SK-N-MC (cell line): ENCODE measurements around the gene MARCHF6.

ENCODE experiments used
- EZH2 ChIP-seq: fragments of 200-600 bp; sonication (generic); IDR thresholded peaks from one replicate; pipeline ENCODE4 v1.6.1; 2017; ENCODE audit warnings: antibody characterized with exemption
- FOXP2 ChIP-seq: optimal IDR thresholded peaks from 2 replicates; pipeline ENCODE3; 2011; ENCODE audit warnings: mild to moderate bottlenecking, moderate library complexity; ENCODE audit not compliant: insufficient read depth; ENCODE audit errors: extremely low read length, control extremely low read depth
- POLR2AphosphoS5 ChIP-seq: IDR thresholded peaks from 2 replicates; pipeline ENCODE4 v1.6.1; 2012; ENCODE audit warnings: mild to moderate bottlenecking, low read depth, low read length, borderline replicate concordance

DNA sequence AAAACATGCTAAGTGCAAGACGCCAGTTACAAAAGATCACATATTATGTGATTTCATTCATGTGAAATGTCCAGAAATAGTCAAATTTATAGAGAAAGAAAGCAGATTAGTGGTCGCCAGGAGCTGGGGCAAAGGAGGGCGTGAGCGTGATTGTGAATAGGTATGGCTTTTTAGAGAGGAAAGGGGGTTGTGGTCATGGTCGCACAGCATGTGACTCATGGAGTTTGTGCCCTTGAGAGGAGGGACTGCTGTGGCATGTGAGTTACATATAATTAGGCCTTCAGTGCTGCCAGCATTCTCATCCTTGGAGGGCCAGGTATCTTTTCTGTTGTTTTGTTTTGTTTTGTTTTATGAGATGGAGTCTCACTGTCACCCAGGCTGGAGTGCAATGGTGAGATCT is 21.2 kb upstream of the MARCHF6 start:
- TF ChIP-seq EZH2 (no peak), POLR2AphosphoS5 (no peak), FOXP2 (no peak)
